NCI-H1048 (cell line): Measurements from ENCODE around the gene NDST1.
A peak's percentile ranks its signal among the peaks of the same experiment; 100 is the strongest.

Experiments
- DNase-seq: peaks from one replicate; lab custom pipeline; 2025; lab: John Stamatoyannopoulos, UW

Gene NDST1

DNA sequence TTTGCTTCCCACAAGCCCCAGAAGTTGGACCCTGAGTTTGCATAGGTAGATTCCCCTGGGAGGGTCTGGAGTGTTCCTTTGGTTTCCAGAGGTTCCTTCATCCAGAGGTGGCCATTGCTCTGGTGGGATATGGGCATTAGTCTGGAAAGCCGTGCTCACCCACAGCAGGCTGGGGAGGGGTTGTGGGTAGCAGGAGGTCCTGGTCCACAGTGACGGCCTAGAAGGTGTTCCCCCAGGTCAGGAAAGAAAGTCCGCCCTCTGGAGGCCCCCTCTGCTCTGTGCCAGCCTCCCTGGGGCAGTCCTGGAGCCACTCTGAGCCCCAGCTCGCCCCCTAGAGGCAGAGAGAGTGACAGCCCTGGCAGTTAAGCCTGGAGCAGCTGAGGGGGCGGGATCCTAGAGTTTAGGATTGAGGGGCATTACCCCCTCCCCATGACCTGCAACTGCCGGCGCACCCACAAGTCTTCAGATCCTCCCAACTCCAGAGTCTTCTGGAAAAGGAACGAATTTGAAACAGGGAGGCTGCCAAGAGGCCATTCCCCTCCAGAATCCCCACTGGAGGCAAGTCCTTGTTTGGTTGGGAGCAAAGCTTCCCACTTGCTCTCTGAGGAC is 36.8 kb downstream of the NDST1 start:
- DNase-seq, result no peak

DNA sequence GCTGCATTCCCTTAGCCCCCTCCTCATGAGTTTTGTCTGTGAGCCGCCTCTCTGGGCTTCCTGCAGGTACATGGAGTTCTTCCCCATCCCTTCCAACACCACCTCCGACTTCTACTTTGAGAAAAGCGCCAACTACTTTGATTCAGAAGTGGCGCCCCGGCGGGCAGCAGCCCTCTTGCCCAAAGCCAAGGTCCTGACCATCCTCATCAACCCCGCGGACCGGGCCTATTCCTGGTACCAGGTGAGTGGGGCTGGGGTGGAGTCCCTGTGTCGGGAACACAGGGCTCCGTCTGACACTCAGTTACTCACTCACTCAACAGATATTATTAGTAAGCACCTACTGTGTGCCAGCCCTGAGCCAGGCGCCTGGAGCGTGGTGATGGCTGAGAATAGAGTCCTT is 37.3 kb downstream of the NDST1 start:
- DNase-seq, result no peak

DNA sequence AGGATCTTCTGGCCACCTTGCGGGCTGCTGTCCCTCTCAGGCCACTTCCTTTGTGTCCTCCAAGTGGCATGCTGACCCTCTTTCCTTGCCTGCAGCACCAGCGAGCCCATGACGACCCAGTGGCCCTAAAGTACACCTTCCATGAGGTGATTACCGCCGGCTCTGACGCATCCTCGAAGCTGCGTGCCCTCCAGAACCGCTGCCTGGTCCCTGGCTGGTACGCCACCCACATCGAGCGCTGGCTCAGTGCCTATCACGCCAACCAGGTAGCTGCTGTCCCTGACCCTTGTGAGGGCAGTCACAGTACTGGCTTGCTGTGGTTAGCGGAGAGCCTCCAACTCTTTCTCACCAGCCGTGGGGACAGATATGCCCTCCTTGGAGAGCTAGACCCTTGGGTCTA is 40.2 kb downstream of the NDST1 start:
- DNase-seq, result no peak

DNA sequence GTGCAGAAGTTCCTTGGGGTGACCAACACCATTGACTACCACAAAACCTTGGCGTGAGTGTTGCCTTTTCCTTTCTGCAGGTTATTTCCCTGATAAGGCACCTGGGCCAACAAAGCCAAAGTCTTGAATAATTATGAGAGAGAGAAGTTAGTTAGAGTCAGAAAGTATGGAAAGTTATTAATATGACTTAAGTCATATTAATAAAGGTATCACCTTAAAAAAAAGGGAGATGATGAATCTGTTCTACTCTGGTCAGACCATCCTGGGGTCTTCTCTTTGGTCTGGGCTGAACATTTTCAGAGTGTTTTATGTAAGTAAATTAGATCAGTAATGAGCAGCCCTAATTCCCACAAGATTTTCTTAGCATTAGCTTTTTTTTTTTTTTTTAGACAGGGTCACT is 41.8 kb downstream of the NDST1 start:
- DNase-seq, result no peak

DNA sequence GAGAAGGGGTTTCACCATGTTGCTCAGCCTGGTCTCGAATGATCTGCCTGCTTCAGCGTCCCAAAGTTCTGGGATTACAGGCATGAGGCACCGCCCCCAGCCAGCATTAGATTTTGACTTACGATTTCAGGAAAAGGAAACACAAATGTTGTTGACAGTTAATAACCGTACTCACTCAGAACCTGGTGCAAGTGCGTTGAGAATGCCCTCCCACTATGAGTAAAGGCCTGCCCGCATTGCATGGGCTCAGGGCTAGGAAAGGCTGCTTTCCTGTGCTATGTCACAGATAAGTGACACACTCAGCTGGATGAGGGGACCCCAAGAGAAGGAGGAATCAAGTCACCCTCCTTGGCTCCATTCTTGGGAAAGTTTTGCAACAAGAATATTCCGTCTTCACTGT is 42.4 kb downstream of the NDST1 start:
- DNase-seq, result no peak

DNA sequence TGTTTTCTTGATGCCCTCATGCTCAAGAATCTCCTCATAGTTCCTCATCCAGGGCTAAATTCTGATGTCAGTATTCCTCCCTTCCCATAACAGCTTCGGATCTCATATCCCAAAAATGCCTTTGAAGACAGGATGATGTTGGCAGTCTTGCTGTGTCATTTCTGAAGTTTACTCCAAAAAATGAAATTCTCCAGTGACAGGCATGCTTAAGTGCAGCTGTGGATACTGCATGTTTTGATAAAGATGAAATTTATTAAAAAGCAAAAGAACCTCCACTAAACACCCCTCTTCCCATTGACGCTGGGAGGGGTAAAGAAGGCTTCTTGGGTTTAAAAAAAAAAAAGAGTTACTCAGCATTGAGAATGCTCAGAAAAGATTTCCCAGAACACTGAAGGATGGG is 43.1 kb downstream of the NDST1 start:
- no peak for DNase-seq

DNA sequence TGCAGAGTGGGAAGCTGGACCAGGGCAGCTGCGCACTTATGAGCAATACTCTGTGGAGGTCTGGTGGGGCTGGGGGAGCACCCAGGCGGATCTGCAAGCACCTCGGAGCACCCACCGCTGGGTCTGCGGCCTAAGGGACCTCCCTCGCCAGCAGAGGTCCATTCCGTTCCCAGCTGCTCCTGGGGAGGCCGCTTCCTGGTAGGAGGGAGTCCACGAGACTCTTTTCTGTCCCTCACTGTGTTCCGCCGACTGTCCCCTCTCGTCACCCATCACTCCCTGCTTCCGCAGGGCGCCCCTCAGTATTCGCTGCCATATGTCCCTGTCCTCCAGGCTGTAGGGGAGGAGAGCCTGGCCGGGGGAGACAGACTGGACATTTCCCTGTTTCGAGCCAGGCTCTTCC is 45.5 kb downstream of the NDST1 start:
- DNase-seq, result no peak

DNA sequence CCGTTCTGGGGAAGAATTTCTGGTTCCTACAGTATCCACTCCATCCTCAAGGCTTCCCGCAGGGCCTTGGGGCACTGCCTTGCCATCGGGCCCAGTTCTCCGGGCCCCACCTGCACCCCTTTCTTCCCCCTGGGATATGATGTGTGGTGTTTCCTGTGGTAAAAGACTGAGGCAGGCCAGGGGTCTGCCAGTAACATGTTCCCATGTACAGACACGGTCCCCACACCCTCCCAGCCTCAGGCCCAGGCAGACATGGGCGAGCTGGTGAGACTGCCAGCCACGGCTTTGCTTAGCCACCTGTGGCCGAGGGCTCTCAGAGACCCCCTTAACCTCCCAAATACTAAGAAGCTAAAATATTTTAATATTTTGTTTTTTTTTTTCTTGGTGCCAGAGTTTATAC is 46.0 kb downstream of the NDST1 start:
- no peak for DNase-seq

DNA sequence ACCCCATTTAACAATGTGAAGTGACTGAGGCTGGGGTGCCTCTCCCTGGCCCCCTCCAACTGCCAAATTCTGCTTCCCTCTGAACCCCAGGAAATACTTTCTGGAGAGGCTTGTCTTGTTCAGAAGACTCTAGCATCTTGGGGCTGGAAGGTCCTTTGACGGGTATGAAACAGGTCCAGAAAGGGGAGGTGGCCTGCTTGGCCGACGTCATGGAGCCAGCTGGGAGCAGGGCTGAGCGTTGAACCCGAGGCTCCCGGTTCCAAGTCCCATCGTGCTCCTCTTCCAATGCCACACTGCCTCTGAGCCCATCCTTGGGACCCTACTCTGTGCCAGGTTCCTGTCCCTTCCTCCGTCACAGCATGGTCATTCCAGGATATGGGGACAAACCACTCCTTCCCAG is 46.9 kb downstream of the NDST1 start:
- no peak for DNase-seq

DNA sequence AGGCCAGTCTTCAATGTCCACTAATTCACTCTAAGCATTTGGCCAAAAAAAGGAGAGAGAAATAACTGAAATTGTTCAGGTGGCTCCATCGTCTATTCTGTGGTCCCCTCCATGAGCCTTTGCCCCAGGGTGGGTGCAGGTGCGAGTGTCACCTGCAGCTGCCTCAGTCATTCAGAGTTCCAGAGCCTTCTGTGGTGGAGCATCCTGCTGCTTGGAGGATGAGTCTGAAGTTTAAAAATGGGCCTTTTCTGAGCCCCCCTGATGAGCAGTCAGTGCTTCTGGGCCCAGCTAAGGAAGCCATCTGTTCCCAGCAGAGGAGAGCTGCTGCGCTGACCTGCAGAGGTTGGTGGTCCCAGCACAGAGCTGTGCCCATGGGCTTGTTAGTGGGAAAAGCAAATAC is 48.2 kb downstream of the NDST1 start:
- DNase-seq, result no peak

DNA sequence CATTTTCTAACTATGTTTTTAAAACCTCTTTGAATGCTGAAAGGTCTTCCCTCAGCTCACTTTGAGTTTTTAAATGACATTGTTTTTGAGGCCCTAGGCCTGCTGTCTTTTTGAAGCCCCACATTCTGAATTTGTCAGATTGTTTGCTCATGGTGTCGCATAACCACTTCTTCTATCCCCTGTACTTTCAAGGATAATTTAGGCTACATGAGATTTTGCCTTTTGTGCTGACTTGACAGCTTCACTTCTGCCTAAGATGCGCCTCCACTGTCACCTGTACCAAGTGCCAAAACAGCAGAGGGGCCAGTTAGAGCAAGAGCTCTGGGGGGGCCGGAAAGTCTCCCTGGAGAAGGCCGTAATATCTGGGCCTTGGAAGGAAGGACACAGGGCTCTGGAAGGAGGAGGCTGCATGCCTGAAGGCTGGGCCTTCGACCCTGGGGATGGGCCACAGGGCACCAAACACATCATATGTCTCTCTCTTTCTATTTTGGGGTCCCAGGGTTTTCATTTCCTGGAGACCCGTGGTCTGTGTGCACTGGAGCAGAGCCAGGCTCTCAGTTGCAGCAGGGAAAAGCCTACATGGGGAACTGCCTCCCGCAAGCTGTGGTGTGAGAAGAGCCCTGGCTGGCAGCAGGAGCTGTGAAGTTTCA is 49.1 kb downstream of the NDST1 start:
- DNase-seq, result no peak

DNA sequence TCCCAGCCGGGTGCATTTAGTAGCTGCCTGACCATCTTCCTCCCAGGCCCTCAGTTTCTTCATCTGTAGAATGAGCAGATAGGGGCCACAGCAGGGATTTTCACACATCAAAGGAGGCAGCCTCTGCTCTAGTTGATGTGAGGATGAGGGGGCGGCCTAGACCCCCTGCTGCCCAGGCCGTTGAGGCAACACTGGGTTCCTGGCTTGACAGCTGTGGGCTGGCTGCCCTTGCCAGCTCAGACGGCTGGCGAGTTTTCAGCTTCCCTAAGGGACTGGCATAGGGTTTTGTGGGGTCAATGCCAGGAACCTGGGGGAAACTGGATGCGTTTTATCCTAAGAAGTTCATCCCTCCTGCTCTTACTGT is 49.6 kb downstream of the NDST1 start:
- no peak for DNase-seq

DNA sequence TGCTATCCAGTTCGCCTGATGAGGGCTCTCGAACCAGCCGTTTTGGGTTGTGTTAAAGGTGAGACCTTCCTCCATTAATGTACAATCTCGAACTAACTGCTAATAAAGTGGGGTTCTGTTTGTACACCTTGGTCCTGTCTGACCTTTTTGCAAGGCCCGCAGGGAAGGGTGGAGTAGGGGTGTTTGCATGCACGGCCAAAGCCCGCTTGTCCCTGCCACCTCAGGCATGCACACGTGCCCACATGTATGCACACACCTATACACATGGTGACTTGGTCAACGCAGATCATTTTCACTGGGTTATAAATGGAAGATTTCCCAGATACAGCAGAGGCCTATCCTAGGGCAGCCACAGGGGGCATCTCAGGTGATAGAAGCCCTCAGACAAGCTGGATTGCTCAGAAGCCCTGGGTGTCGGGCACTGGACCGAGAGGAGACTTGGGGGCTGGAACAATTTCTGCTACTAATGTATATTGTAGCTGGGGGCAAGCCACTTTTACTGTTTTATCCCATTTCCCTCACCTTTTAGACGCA is 50.2 kb downstream of the NDST1 start:
- DNase-seq, result no peak

DNA sequence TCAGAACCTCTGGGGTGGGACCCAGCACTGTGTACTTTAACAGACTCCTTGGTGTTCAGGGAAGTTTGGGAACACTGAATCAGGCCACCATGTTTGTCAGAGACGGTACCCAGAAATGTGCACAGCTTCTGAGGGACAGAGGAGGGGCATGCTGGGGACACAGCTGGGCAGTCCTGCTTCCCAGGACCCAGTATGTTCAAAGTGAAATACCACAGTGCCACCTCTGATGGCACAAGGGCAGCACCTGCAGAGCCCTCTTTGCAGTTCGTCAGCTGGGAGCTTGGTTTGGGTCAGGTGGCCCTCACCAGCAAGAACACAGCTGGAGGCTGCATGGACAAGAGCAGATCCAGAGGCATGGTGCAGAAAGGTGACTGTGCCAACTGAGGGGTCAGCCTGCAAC is 51.2 kb downstream of the NDST1 start:
- no peak for DNase-seq

DNA sequence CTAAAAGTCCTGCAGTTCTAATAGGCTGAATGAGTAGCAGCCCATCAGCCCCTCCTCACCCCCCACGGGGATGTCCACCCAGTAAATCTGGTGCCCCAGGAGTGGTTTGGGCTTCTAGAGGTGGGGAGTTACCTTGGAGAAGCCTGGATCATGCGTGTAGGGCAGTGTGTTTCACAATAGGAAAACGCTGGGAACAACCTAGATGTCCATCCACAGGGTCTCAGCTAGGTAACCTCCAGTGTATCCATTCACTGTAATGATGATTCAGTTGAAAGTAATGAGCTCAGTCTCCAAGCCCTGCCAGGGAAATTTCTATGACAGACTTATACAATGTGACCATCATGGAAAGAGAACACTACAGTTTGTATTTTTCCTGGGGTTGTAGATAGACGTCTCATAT is 51.8 kb downstream of the NDST1 start:
- DNase-seq, result no peak

DNA sequence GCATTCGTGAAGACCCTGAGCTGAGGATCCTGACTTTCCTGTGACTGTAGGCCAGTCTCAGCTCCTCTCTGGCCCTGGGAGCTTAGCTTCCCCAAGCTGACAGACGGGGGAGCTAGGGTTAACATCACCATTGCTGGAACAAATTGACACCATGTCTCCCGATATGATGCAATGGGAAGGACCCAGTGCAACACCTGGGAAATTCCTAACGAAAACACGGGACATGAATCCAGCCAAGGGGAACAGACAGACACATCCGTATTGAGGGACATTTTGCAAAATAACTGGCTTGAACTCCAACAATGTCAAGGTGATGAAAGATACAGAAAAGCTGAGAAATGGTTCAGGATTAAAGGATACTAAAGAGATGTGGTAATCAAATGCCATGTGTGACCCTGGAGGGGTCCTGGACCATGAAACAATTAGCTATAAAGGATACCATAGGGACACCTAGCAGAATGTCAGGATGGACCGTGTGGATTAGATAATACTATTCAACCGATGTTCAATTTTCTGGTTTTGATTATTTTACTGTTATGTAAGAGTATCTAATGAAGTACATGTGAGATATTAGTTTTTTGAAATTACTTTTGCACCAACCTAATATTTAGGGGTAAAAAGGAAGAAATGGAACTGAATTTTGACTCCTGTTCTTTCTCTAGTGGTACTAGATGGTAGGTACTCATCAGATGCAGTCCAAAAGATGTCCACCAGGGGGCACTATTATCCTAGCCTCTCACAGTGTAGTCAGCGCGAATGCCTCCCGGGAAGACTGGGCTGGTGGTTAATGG is 52.7 kb downstream of the NDST1 start:
- DNase-seq, result peak; percentile 49

DNA sequence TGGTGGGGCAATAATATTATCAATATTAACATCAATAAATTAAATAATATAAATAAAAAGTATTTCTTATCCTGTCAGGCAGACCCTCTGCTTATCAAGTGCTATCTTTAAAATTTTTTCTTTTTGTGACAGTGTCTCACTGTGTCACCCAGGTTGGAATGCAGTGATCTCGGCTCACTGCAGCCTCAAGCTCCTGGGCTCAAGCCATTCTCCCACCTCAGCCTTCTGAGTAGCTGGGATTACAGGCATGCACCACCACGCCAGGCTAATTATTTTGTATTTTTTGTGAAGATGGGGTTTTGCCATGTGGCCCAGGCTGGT is 53.2 kb downstream of the NDST1 start:
- no peak for DNase-seq

DNA sequence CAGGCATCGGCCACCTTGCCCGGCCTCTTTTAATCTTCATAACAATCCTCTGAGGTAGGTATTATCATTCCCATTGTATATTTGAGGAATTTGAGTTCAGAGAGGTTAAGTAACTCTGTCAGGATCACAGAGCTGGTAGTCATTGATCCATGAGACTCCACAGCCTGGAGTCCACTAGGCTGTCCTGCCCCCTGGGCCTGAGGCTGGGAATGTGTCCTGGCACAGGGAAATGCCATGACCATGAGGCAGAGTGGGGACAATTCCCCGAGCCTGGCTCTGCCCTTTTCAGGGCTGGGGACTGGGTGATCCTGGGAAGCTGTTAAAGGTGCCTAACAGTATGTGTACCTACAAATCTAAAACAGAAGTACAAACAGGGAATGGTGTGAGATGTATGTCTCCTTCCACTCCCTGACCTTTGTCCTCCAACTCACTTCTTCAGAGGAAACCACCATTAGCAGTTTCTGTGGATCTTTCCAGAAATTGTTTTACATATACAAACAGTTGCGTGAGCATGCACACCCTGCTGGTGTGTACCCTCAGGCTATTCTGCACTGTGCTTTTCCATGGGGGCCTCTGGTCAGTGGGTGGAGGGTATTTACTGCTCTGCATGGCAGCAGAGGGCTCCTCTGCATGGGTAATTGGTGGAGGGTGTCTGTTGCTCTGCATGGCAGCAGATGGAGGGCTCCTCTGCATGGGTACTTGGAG is 53.8 kb downstream of the NDST1 start:
- no peak for DNase-seq

DNA sequence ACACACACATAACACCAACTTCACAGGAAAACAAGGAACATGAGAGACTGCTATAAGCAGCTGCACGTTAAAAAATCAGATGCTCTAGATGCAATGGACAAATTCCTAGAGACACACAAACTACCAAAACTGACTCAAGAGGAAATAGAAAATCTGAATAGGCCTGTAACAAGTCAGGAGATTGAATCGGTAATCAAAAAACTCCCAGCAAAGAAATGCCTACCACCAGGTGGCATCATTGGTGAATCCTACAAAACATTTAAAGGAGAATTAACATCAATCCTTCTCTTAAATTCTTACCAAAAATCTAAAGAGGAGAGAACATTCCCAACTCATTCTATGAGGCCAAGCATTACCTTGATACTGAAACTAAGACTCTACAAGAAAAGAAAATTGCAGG is 54.9 kb downstream of the NDST1 start:
- DNase-seq, result no peak

DNA sequence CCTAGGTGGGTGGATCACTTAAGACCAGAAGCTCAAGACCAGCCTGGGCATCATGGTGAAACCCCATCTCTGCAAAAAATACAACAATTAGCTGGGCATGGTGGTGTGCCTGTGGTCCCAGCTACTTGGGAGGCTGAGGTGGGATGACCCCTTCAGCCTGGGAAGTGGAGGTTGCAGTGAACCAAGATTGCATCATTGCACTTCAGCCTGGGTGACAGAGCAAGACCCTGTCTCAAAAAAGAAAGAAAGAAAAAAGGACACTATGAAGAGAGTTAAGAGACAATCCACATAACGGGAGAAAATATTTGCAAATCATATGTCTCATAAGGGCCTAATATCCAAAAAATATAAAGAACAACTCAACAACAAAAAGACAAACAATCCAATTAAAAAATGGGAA is 57.9 kb downstream of the NDST1 start:
- no peak for DNase-seq

DNA sequence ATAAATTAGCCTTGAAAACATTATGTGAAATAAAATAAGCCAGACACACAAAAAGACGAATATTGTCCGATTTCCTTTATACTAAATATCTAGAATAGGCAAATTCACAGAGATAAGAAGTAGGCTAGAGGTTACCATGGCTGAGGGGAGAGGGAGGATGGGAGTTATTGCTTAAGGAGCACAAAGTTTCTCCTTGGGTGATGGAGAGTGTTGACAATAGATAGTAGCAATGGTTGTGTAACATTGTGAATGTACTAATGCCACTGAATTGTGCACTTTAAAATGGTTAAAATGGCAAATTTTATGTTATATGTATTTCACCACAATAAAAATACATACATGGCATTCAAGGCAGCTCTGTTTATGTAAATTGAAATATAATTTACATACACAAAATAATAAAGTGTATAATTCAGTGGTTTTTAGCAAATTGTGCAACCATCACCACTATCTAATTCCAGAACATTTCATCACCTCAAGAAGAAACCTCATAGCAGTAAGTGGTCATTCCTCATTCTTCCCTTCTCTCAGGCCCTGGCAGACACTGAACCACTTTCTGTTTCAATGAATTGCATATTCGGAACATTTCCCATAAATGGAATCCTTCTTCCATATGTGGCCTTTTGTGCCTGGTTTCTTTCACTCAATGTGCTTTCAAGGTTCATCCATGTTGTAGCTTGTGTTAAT is 59.2 kb downstream of the NDST1 start:
- no peak for DNase-seq

DNA sequence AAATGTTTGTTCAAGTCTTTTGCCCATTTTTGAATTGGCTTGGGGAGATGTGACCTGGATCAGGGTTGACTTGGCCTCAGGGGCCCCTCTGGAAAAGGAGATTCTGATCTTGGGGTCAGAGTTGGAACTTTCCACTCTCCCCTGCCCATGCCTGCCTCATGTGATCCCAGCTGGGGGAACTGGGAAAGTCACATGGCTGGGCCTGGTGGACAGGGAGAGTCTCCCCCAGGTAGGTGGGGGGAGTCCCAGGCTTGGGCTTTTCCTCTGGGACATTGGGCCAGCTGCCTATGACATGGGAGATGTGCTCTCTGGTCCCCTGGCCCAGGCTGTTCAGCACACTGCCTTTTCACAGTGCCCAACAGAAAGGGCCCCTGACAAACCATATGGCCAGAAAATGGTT is 60.7 kb downstream of the NDST1 start:
- DNase-seq, result no peak
